Esophagus squamous epithelium (tissue), 5 donors: ENCODE data around the gene ZHX3. TPM values are rescaled to one million over a fixed set of nuclear protein-coding genes. Genes with fewer than 3 reads are reported as not detected.

Experiments
- DNase-seq: peaks from one replicate; lab custom pipeline; 2025; lab: John Stamatoyannopoulos, UW
- H3K27ac ChIP-seq, 4 donors: fragments of 200-600 bp; sonication (generic); one replicate each; pipeline ENCODE4 v1.5.1; 2016 to 2019; ENCODE audit warnings: mild to moderate bottlenecking in 1 of 4
- H3K27me3 ChIP-seq, 4 donors: fragments of 200-600 bp; sonication (generic); 1 replicate in 3 of 4; 2 replicates in 1 of 4; pipeline versions ENCODE4 v1.5.1 to v1.6.0; 2017 to 2021; ENCODE audit warnings: antibody characterized with exemption in 1 of 4
- H3K36me3 ChIP-seq, 3 donors: fragments of 200-600 bp; sonication (generic); one replicate each; pipeline ENCODE4 v1.5.1; 2016 to 2019
- H3K4me1 ChIP-seq, 3 donors: fragments of 200-600 bp; sonication (generic); one replicate each; pipeline ENCODE4 v1.5.1; 2017 to 2019
- H3K4me3 ChIP-seq, 4 donors: fragments of 200-600 bp; sonication (generic); 1 replicate in 3 of 4; 2 replicates in 1 of 4; pipeline ENCODE4 v1.5.1; 2016 to 2019; ENCODE audit warnings: mild to moderate bottlenecking in 2 of 4, moderate library complexity in 1 of 4
- H3K9me3 ChIP-seq, 3 donors: fragments of 200-600 bp; sonication (generic); one replicate each; pipeline ENCODE4 v1.5.1; 2016 to 2019
- CTCF ChIP-seq, 6 experiments: fragments of 450-650 bp in 4 of 6; fragments of 200-600 bp in 2 of 6; sonication (generic) in 2 of 6; IDR thresholded peaks; one replicate each; pipeline ENCODE4 v1.5.1; 2016 to 2019; ENCODE audit warnings: antibody characterized with exemption in 6 of 6, mild to moderate bottlenecking in 4 of 6, moderate library complexity in 4 of 6
- POLR2A ChIP-seq, 4 donors: fragments of 450-650 bp; IDR thresholded peaks; one replicate each; pipeline ENCODE4 v1.6.1; 2017; ENCODE audit warnings: antibody characterized with exemption in 4 of 4, mild to moderate bottlenecking in 4 of 4, moderate library complexity in 3 of 4
- WGBS, 2 donors: methylation state at CpG; one replicate each; pipeline ENCODE4 v1.1.5; 2018; 5-methylcytosine and 5-hydroxymethylcytosine counted together
- intact Hi-C: fragments of 100-400 bp; cut with DNase I; formaldehyde crosslinking; loops from one replicate; pipeline ENCODE4 v1.15.0; 2022
- total RNA-seq, 4 donors: library from RNA; depleted of rRNA; stranded (reverse); fragments of >200 nt; gene quantifications; one replicate each; pipeline ENCODE4 v1.1.0, GENCODE V29; 2016
- donor health status: DM: yes; HTN: yes; CAD: no.

Gene ZHX3
- total RNA-seq, 4 donors from 2014 or later = 13.6 to 30.3 (median 15.5) TPM

GRCh38 chr20:41175727-41176330, 141.7 kb downstream of the ZHX3 start:
- Histone ChIP-seq H3K4me1 (peaks cover 0 to 78% (median 22%) of the 10 kb centered on the region in 3 donors), H3K27ac (peak overlapping the region; percentile 42 to 84 (median 77)), H3K36me3 (peaks cover 5 to 57% (median 15%) of the 10 kb centered on the region in 3 donors), H3K9me3 (no peaks in the 10 kb centered on the region), H3K4me3 (no peak overlapping the region), H3K27me3 (no peaks in the 10 kb centered on the region)
- WGBS, 2 donors = 78 to 90% methylated on average over 4 of the region's 7 CpGs
- DNase-seq = no peak
- no peak for TF ChIP-seq CTCF (IDR thresholded peaks at IDR 0.05)
- TF ChIP-seq POLR2A (IDR thresholded peaks at IDR 0.05) = no peak
- intact Hi-C loops = loop anchor here (10.0 kb wide), 1 partner anchor 229 kb away; no protein-coding TSS in a partner anchor

GRCh38 chr20:41175201-41175651, 142.3 kb downstream of the ZHX3 start:
- 98 to 100% methylated on average over 3 to 4 of the region's 4 CpGs for WGBS, 2 donors
- Histone ChIP-seq H3K9me3 (no peaks in the 10 kb centered on the region), H3K4me3 (no peak overlapping the region), H3K4me1 (peaks cover 0 to 79% (median 22%) of the 10 kb centered on the region in 3 donors), H3K36me3 (peaks cover 5 to 63% (median 15%) of the 10 kb centered on the region in 3 donors), H3K27ac (peak overlapping the region; percentile 42 to 84 (median 77)), H3K27me3 (no peaks in the 10 kb centered on the region)
- no peak for DNase-seq
- TF ChIP-seq POLR2A (IDR thresholded peaks at IDR 0.05) = no peak
- no peak for TF ChIP-seq CTCF (IDR thresholded peaks at IDR 0.05)
- intact Hi-C loops = loop anchor here (10.0 kb wide), 1 partner anchor 230 kb away; no protein-coding TSS in a partner anchor

GRCh38 chr20:41174782-41175181, 142.7 kb downstream of the ZHX3 start:
- intact Hi-C loops = loop anchor here (5.0 to 10.0 kb wide), 3 partner anchors 58 to 230 kb away; partner anchors contain the start of gene LPIN3
- TF ChIP-seq CTCF (IDR thresholded peaks at IDR 0.05) (no peak), POLR2A (IDR thresholded peaks at IDR 0.05) (no peak)
- Histone ChIP-seq H3K9me3 (no peaks in the 10 kb centered on the region), H3K4me1 (peaks cover 0 to 84% (median 22%) of the 10 kb centered on the region in 3 donors), H3K27ac (peak overlapping the region; percentile 42 to 84 (median 77)), H3K36me3 (peaks cover 5 to 68% (median 15%) of the 10 kb centered on the region in 3 donors), H3K4me3 (no peak overlapping the region), H3K27me3 (no peaks in the 10 kb centered on the region)
- 33 to 73% methylated on average over 1 to 2 of the region's 2 CpGs for WGBS, 2 donors
- DNase-seq = no peak

- no peak for DNase-seq
- Histone ChIP-seq H3K4me1 (peaks cover 2 to 87% (median 22%) of the 10 kb centered on the region in 3 donors), H3K36me3 (peaks cover 5 to 72% (median 15%) of the 10 kb centered on the region in 3 donors), H3K4me3 (no peak overlapping the region), H3K27me3 (no peaks in the 10 kb centered on the region), H3K9me3 (no peaks in the 10 kb centered on the region), H3K27ac (peak overlapping the region; percentile 67 to 84 (median 77))
- WGBS, 2 donors = 93% methylated on average over 6 of the region's 10 CpGs; no CpG with 5 or more reads in 1 of the 2 donors
- no peak for TF ChIP-seq CTCF (IDR thresholded peaks at IDR 0.05)
- intact Hi-C loops = loop anchor here (5.0 to 10.0 kb wide), 3 partner anchors 58 to 230 kb away; partner anchors contain the start of gene LPIN3
Observed at GRCh38 chr20:41174373-41174772, 143.2 kb downstream of the ZHX3 start.

GRCh38 chr20:41173791-41174341, 143.7 kb downstream of the ZHX3 start:
- WGBS, 2 donors = 93 to 96% methylated on average over 5 to 12 of the region's 13 CpGs
- H3K36me3 ChIP-seq = peaks cover 5 to 77% (median 15%) of the 10 kb centered on the region in 3 donors
- no peak for TF ChIP-seq POLR2A (IDR thresholded peaks at IDR 0.05)
- TF ChIP-seq CTCF (IDR thresholded peaks at IDR 0.05) = no peak
- no peak for DNase-seq
- H3K4me1 ChIP-seq = peaks cover 5 to 87% (median 22%) of the 10 kb centered on the region in 3 donors
- H3K27me3 ChIP-seq = no peaks in the 10 kb centered on the region
- intact Hi-C loops = loop anchor here (5.0 to 10.0 kb wide), 3 partner anchors 58 to 231 kb away; partner anchors contain the start of gene LPIN3
- no peaks in the 10 kb centered on the region for H3K9me3 ChIP-seq
- H3K27ac ChIP-seq = peak overlapping the region; percentile 67 to 84 (median 77)
- no peak overlapping the region for H3K4me3 ChIP-seq
